IMR-90 (cell line): ENCODE data around the gene KANSL1L. TPM values are rescaled to one million over a fixed set of nuclear protein-coding genes. Genes with fewer than 3 reads are reported as not detected.

Source experiments
- ATAC-seq: fragments of 200-7000 bp; cut with Tn5 transposase; 2 replicates; pipeline ENCODE4 v1.9.1; 2020; ENCODE audit warnings: low read depth, mild to moderate bottlenecking, moderate library complexity
- BruUV-seq: library from RNA; stranded (reverse); fragments of 400-500 nt; replicated peaks from 2 replicates; lab custom pipeline; 2021; lab: Mats Ljungman, UMichigan
- CTCF ChIA-PET: fragments of 300-600 bp; formaldehyde crosslinking; extraction: SDS; loops from one replicate; lab custom pipeline; 2021; ENCODE audit warnings: antibody characterized with exemption; lab: Yijun Ruan, JAX
- POLR2A ChIA-PET: fragments of 300-600 bp; sonication (Branson Sonifier 250); formaldehyde crosslinking; loops from one replicate; lab custom pipeline; 2022; ENCODE audit warnings: antibody characterized with exemption; ENCODE audit not compliant: unreplicated experiment; lab: Charles Lee
- DNase-seq: peaks from one replicate; pipeline ENCODE4 v3.0.0; 2013
- H2AFZ ChIP-seq: replicated peaks from 2 replicates; pipeline ENCODE3; 2013; ENCODE audit warnings: low read length, mild to moderate bottlenecking; ENCODE audit not compliant: poor library complexity
- H2AK5ac ChIP-seq: 2 replicates; pipeline ENCODE4 v1.6.1; 2013; ENCODE audit warnings: low read depth, low read length, inconsistent platforms
- H2AK9ac ChIP-seq: replicated peaks from 2 replicates; pipeline ENCODE3; 2013; ENCODE audit warnings: mild to moderate bottlenecking, low read depth, low read length, moderate library complexity; ENCODE audit not compliant: poor library complexity
- H2BK120ac ChIP-seq: 2 replicates; pipeline ENCODE4 v1.6.1; 2013; ENCODE audit warnings: low read depth, low read length, inconsistent platforms
- H2BK15ac ChIP-seq: 3 replicates; pipeline ENCODE4 v1.6.1; 2013; ENCODE audit warnings: low read depth, low read length, inconsistent platforms
- H2BK20ac ChIP-seq: 2 replicates; pipeline ENCODE4 v1.6.1; 2013; ENCODE audit warnings: low read depth, mild to moderate bottlenecking, inconsistent platforms, low read length, moderate library complexity
- H2BK5ac ChIP-seq: 2 replicates; pipeline ENCODE4 v1.6.1; 2013; ENCODE audit warnings: mild to moderate bottlenecking, low read depth, low read length, inconsistent platforms; ENCODE audit not compliant: poor library complexity, severe bottlenecking
- H3K14ac ChIP-seq: replicated peaks from 2 replicates; pipeline ENCODE4 v1.6.1; 2013; ENCODE audit warnings: low read depth, low read length, inconsistent platforms
- H3K18ac ChIP-seq: 2 replicates; pipeline ENCODE4 v1.6.1; 2013; ENCODE audit warnings: low read depth, low read length, control low read depth
- H3K23ac ChIP-seq: 2 replicates; pipeline ENCODE4 v1.6.1; 2013; ENCODE audit warnings: low read depth, low read length, inconsistent platforms
- H3K27ac ChIP-seq: 2 replicates; pipeline ENCODE4 v1.5.1; 2013; ENCODE audit warnings: mild to moderate bottlenecking, control low read depth, low read length; ENCODE audit not compliant: insufficient read depth
- H3K27me3 ChIP-seq: 2 replicates; pipeline ENCODE4 v1.6.1; 2013; ENCODE audit warnings: low read length; ENCODE audit not compliant: control insufficient read depth, insufficient read depth
- H3K36me3 ChIP-seq: 2 replicates; pipeline ENCODE4 v1.6.1; 2013; ENCODE audit warnings: low read length, mixed read lengths; ENCODE audit not compliant: control insufficient read depth, insufficient read depth
- H3K4ac ChIP-seq: 2 replicates; pipeline ENCODE4 v1.6.1; 2013; ENCODE audit warnings: low read depth, low read length, inconsistent platforms
- H3K4me1 ChIP-seq: 2 replicates; pipeline ENCODE4 v1.6.1; 2013; ENCODE audit warnings: low read length, mixed read lengths; ENCODE audit not compliant: control insufficient read depth, insufficient read depth
- H3K4me2 ChIP-seq: 2 replicates; pipeline ENCODE4 v1.6.1; 2013; ENCODE audit warnings: low read depth, mild to moderate bottlenecking, control low read depth, low read length, moderate library complexity
- H3K4me3 ChIP-seq: 2 replicates; pipeline ENCODE4 v1.5.1; 2013; ENCODE audit warnings: low read depth, mild to moderate bottlenecking, control low read depth, low read length, moderate library complexity; ENCODE audit not compliant: insufficient read depth
- H3K56ac ChIP-seq: 2 replicates; pipeline ENCODE4 v1.6.1; 2013; ENCODE audit warnings: low read length, inconsistent platforms; ENCODE audit not compliant: insufficient read depth; ENCODE audit errors: extremely low read depth
- H3K79me1 ChIP-seq, 2 experiments: 2 replicates each; pipeline ENCODE4 v1.6.1; 2013; ENCODE audit warnings: low read length in 2 of 2, inconsistent platforms in 1 of 2, low read depth in 1 of 2
- H3K9ac ChIP-seq: 2 replicates; pipeline ENCODE4 v1.6.1; 2013; ENCODE audit warnings: low read depth, low read length, control low read depth
- H3K9me1 ChIP-seq: 2 replicates; pipeline ENCODE4 v1.6.1; 2013; ENCODE audit warnings: low read length, inconsistent platforms; ENCODE audit not compliant: insufficient read depth
- H3K9me3 ChIP-seq: 2 replicates; pipeline ENCODE4 v1.6.1; 2013; ENCODE audit warnings: low read length; ENCODE audit not compliant: control insufficient read depth, insufficient read depth
- H4K20me1 ChIP-seq: 2 replicates; pipeline ENCODE4 v1.6.1; 2013; ENCODE audit warnings: low read length, inconsistent platforms; ENCODE audit not compliant: insufficient read depth
- H4K5ac ChIP-seq: 2 replicates; pipeline ENCODE4 v1.6.1; 2013; ENCODE audit warnings: mild to moderate bottlenecking, low read depth, low read length, control low read depth
- H4K8ac ChIP-seq, 2 experiments: 2 replicates each; pipeline ENCODE4 v1.6.1; 2013; ENCODE audit warnings: low read depth in 2 of 2, low read length in 2 of 2, control low read depth in 1 of 2, inconsistent platforms in 1 of 2
- H4K91ac ChIP-seq: 2 replicates; pipeline ENCODE4 v1.6.1; 2013; ENCODE audit warnings: low read depth, low read length, inconsistent platforms; ENCODE audit not compliant: insufficient read depth
- BHLHE40 ChIP-seq: fragments of 150-350 bp; IDR thresholded peaks from 2 replicates; pipeline ENCODE4 v1.6.1; 2016; ENCODE audit warnings: mild to moderate bottlenecking, low read depth, low read length
- CEBPB ChIP-seq: IDR thresholded peaks from 2 replicates; pipeline ENCODE4 v1.6.1; 2012; ENCODE audit warnings: low read depth, low read length, improper control_type of control experiment
- CHD1 ChIP-seq: IDR thresholded peaks from 2 replicates; pipeline ENCODE4 v1.6.1; 2012; ENCODE audit warnings: low read depth, low read length, improper control_type of control experiment
- FOS ChIP-seq: fragments of 150-350 bp; IDR thresholded peaks from 2 replicates; pipeline ENCODE4 v1.6.1; 2016; ENCODE audit warnings: low read depth, low read length
- MAFK ChIP-seq: IDR thresholded peaks from 2 replicates; pipeline ENCODE4 v1.6.1; 2012; ENCODE audit warnings: low read depth, low read length, improper control_type of control experiment
- MAZ ChIP-seq: IDR thresholded peaks from 2 replicates; pipeline ENCODE4 v1.6.1; 2012; ENCODE audit warnings: low read depth, mild to moderate bottlenecking, low read length, improper control_type of control experiment, moderate library complexity, borderline replicate concordance
- MXI1 ChIP-seq: IDR thresholded peaks from 2 replicates; pipeline ENCODE4 v1.6.1; 2012; ENCODE audit warnings: low read depth, mild to moderate bottlenecking, low read length, moderate library complexity, borderline replicate concordance
- NFE2L2 ChIP-seq: fragments of 150-350 bp; IDR thresholded peaks from 2 replicates; pipeline ENCODE4 v1.6.1; 2016; ENCODE audit warnings: low read depth, mild to moderate bottlenecking, low read length
- POLR2A ChIP-seq: IDR thresholded peaks from 2 replicates; pipeline ENCODE4 v1.6.1; 2012; ENCODE audit warnings: mild to moderate bottlenecking, low read depth, low read length
- RAD21 ChIP-seq: IDR thresholded peaks from 2 replicates; pipeline ENCODE4 v1.6.1; 2012; ENCODE audit warnings: low read length, improper control_type of control experiment
- RCOR1 ChIP-seq: IDR thresholded peaks from 2 replicates; pipeline ENCODE4 v1.6.1; 2012; ENCODE audit warnings: mild to moderate bottlenecking, low read length, improper control_type of control experiment; ENCODE audit not compliant: insufficient replicate concordance
- RFX5 ChIP-seq: IDR thresholded peaks from 2 replicates; pipeline ENCODE4 v1.8.0; 2012; ENCODE audit warnings: low read depth, mild to moderate bottlenecking, low read length, moderate library complexity
- SMC3 ChIP-seq: fragments of 150-350 bp; IDR thresholded peaks from 2 replicates; pipeline ENCODE4 v1.6.1; 2016; ENCODE audit warnings: low read depth, mild to moderate bottlenecking, antibody characterized with exemption, low read length, moderate library complexity
- WGBS, 2 experiments: methylation state at CpG; one replicate each; pipeline versions ENCODE4 v1.1.5 to v1.1.7; 2013; ENCODE audit warnings: missing lambda C conversion rate in 2 of 2; ENCODE audit not compliant: insufficient read length in 1 of 2; ENCODE audit errors: extremely low coverage in 2 of 2; 5-methylcytosine and 5-hydroxymethylcytosine counted together
- dilution Hi-C: fragments of 300-500 bp; cut with HindIII; formaldehyde crosslinking; loops from one replicate; pipeline ENCODE4 v1.14.3; 2018; ENCODE audit warnings: low sequenced_read_pairs; ENCODE audit not compliant: unreplicated experiment
- in situ Hi-C: fragments of 300-500 bp; cut with MboI; formaldehyde crosslinking; loops from 3 replicates; pipeline ENCODE4 v1.14.3; 2019; ENCODE audit warnings: low sequenced_read_pairs, inconsistent platforms, mixed read lengths
- intact Hi-C: fragments of 100-400 bp; cut with micrococcal nuclease; formaldehyde crosslinking; loops from 2 replicates; pipeline ENCODE4 v1.10.0; 2022
- polyA plus RNA-seq, 3 experiments: library from polyadenylated mRNA; depleted of rRNA; stranded (reverse); fragments of >200 nt; gene quantifications; 2 replicates each; pipeline ENCODE4 v1.2.3, GENCODE V29; 2012; ENCODE audit warnings: low replicate concordance in 1 of 3
- total RNA-seq: library from RNA; depleted of rRNA; stranded (reverse); fragments of >200 nt; gene quantifications from 2 replicates; pipeline ENCODE4 v1.2.3, GENCODE V29; 2012
- TF ChIP-seq, protein P1 (sequence below): fragments of 150-350 bp; IDR thresholded peaks from 2 replicates; pipeline ENCODE4 v1.6.1; 2017; ENCODE audit warnings: mild to moderate bottlenecking, antibody characterized with exemption, low read length, low read depth
- TF ChIP-seq, protein P2 (sequence below): fragments of 150-350 bp; IDR thresholded peaks from 2 replicates; pipeline ENCODE4 v1.6.1; 2016; ENCODE audit warnings: low read depth, mild to moderate bottlenecking, low read length, moderate library complexity, borderline replicate concordance
- TF ChIP-seq, protein P3 (sequence below): conservative IDR thresholded peaks from 2 replicates; pipeline ENCODE4 v1.5.1; 2012; ENCODE audit warnings: mild to moderate bottlenecking, low read depth, low read length, improper control_type of control experiment

Gene KANSL1L
- total and polyA plus RNA-seq, 2 of the 4 experiments (the other 2 are of a cell fraction) = 3.1 to 7.2 TPM

DNA sequence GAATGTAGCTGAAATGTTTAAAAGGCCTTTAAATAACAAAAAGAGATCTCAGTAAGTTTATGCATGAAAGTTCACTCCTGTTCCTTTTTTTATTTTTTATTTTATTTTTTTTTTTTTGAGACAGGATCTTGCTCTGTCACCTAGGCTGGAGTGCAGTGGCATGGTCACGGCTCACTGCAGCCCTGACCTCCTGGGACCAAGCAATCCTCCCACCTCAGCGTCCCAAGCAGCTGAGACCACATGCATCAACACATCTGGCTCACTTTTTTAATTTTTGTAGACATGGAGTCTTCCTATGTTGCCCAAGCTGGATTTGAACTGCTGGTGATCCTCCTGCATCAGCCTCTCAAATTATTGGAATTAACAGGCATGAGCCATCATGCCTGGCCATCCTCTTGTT lies 84.3 kb downstream of the KANSL1L start:
- ChIA-PET POLR2A (no interaction called here), CTCF (interaction anchor here (0.6 kb wide), 1 partner anchor 13 kb away, joined by 5 read pairs; no protein-coding TSS in a partner anchor)
- Histone ChIP-seq H3K36me3 (no peaks in the 10 kb centered on the region), H3K18ac (no peak overlapping the region), H3K79me1 (no peaks in the 10 kb centered on the region), H2BK5ac (no peak overlapping the region), H3K27me3 (no peaks in the 10 kb centered on the region), H3K9me3 (no peaks in the 10 kb centered on the region), H3K4ac (no peak overlapping the region), H3K27ac (no peak overlapping the region), H3K4me2 (no peak overlapping the region), H3K9ac (no peak overlapping the region), H2BK20ac (no peak overlapping the region), H3K56ac (no peak overlapping the region), H3K23ac (no peak overlapping the region), H2AK9ac (no peak overlapping the region), H2AFZ (no peak overlapping the region), H3K4me3 (no peak overlapping the region), H3K14ac (no peak overlapping the region), H2BK120ac (no peak overlapping the region), H2AK5ac (no peak overlapping the region), H4K8ac (no peak overlapping the region), H2BK15ac (no peak overlapping the region), H3K4me1 (no peaks in the 10 kb centered on the region), H4K20me1 (no peaks in the 10 kb centered on the region), H3K9me1 (no peaks in the 10 kb centered on the region), H4K5ac (no peak overlapping the region), H4K91ac (no peak overlapping the region)
- intact Hi-C loops = no loop called here
- 0% methylated on average over 1 of the region's 2 CpGs; no CpG with 5 or more reads in 1 of the 2 experiments for WGBS, 2 experiments
- BruUV-seq = no TSS peak
- in situ Hi-C loops = no loop called here
- ATAC-seq (no peak), DNase-seq (no peak)
- dilution Hi-C loops = no loop called here
- TF ChIP-seq MXI1 = no peak
- no peak for TF ChIP-seq FOS
- TF ChIP-seq POLR2A = no peak
- no peak for TF ChIP-seq MAFK
- TF ChIP-seq, protein P1, sequence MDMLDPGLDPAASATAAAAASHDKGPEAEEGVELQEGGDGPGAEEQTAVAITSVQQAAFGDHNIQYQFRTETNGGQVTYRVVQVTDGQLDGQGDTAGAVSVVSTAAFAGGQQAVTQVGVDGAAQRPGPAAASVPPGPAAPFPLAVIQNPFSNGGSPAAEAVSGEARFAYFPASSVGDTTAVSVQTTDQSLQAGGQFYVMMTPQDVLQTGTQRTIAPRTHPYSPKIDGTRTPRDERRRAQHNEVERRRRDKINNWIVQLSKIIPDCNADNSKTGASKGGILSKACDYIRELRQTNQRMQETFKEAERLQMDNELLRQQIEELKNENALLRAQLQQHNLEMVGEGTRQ = no peak
- no peak for TF ChIP-seq CHD1
- TF ChIP-seq SMC3 = no peak
- no peak for TF ChIP-seq BHLHE40
- TF ChIP-seq, protein P2, sequence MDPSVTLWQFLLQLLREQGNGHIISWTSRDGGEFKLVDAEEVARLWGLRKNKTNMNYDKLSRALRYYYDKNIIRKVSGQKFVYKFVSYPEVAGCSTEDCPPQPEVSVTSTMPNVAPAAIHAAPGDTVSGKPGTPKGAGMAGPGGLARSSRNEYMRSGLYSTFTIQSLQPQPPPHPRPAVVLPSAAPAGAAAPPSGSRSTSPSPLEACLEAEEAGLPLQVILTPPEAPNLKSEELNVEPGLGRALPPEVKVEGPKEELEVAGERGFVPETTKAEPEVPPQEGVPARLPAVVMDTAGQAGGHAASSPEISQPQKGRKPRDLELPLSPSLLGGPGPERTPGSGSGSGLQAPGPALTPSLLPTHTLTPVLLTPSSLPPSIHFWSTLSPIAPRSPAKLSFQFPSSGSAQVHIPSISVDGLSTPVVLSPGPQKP = no peak
- TF ChIP-seq RAD21 = no peak
- no peak for TF ChIP-seq NFE2L2
- TF ChIP-seq, protein P3, sequence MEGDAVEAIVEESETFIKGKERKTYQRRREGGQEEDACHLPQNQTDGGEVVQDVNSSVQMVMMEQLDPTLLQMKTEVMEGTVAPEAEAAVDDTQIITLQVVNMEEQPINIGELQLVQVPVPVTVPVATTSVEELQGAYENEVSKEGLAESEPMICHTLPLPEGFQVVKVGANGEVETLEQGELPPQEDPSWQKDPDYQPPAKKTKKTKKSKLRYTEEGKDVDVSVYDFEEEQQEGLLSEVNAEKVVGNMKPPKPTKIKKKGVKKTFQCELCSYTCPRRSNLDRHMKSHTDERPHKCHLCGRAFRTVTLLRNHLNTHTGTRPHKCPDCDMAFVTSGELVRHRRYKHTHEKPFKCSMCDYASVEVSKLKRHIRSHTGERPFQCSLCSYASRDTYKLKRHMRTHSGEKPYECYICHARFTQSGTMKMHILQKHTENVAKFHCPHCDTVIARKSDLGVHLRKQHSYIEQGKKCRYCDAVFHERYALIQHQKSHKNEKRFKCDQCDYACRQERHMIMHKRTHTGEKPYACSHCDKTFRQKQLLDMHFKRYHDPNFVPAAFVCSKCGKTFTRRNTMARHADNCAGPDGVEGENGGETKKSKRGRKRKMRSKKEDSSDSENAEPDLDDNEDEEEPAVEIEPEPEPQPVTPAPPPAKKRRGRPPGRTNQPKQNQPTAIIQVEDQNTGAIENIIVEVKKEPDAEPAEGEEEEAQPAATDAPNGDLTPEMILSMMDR = no peak
- no peak for TF ChIP-seq CEBPB
- TF ChIP-seq MAZ = no peak
- TF ChIP-seq RCOR1 = no peak
- TF ChIP-seq RFX5 = no peak
